Prostate gland (tissue), 2 donors: ENCODE results near the gene SERPINA4. TPM values are rescaled to one million over a fixed set of nuclear protein-coding genes. Genes with fewer than 3 reads are reported as not detected.

ENCODE experiments used
- DNase-seq: peaks from one replicate; pipeline ENCODE4 v3.0.0-alpha.2; 2019; ENCODE audit warnings: low spot score
- H3K27ac ChIP-seq, 2 donors: fragments of 200-600 bp; sonication (generic); 2 replicates each; pipeline ENCODE4 v1.5.1; 2017 to 2019
- H3K27me3 ChIP-seq: fragments of 200-600 bp; sonication (generic); replicated peaks from 2 replicates; pipeline ENCODE4 v1.5.1; 2019; ENCODE audit not compliant: insufficient read depth
- H3K36me3 ChIP-seq, 2 donors: fragments of 200-600 bp; sonication (generic); 1 replicate in 1 of 2; 2 replicates in 1 of 2; pipeline versions ENCODE4 v1.5.1 to v1.8.1; 2017 to 2019
- H3K4me1 ChIP-seq: fragments of 200-600 bp; sonication (generic); replicated peaks from 2 replicates; pipeline ENCODE4 v1.5.1; 2019
- H3K4me3 ChIP-seq, 2 donors: fragments of 200-600 bp; sonication (generic); 2 replicates each; pipeline ENCODE4 v1.5.1; 2017 to 2019
- H3K9me3 ChIP-seq: fragments of 200-600 bp; sonication (generic); 2 replicates; pipeline ENCODE4 v1.5.1; 2017
- POLR2A ChIP-seq: fragments of 450-650 bp; IDR thresholded peaks from one replicate; pipeline ENCODE4 v1.6.1; 2016; ENCODE audit warnings: antibody characterized with exemption, mild to moderate bottlenecking
- POLR2AphosphoS5 ChIP-seq: sonication (generic); formaldehyde crosslinking; IDR thresholded peaks from one replicate; pipeline ENCODE4 v1.6.1; 2017; ENCODE audit warnings: antibody characterized with exemption
- WGBS: methylation state at CpG from one replicate; pipeline ENCODE4 v1.1.5; 2018; 5-methylcytosine and 5-hydroxymethylcytosine counted together
- intact Hi-C: fragments of 100-400 bp; cut with DNase I; formaldehyde crosslinking; loops from one replicate; pipeline ENCODE4 v1.14.2; 2022
- total RNA-seq, 2 donors: library from RNA; depleted of rRNA; stranded (reverse); fragments of >200 nt; gene quantifications; one replicate each; pipeline ENCODE4 v1.1.0, GENCODE V29; 2016
- TF ChIP-seq, protein P1 (sequence below), 4 experiments: fragments of 200-600 bp in 2 of 4; fragments of 450-650 bp in 2 of 4; sonication (generic) in 2 of 4; IDR thresholded peaks; 1 replicate in 3 of 4; 2 replicates in 1 of 4; pipeline ENCODE4 v1.5.1; 2016 to 2019; ENCODE audit warnings: antibody characterized with exemption in 4 of 4, mild to moderate bottlenecking in 2 of 4, moderate library complexity in 2 of 4

The SERPINA4 gene
- total RNA-seq, 2 donors from 2014 or later: 2.2 TPM; not detected in 1

DNA sequence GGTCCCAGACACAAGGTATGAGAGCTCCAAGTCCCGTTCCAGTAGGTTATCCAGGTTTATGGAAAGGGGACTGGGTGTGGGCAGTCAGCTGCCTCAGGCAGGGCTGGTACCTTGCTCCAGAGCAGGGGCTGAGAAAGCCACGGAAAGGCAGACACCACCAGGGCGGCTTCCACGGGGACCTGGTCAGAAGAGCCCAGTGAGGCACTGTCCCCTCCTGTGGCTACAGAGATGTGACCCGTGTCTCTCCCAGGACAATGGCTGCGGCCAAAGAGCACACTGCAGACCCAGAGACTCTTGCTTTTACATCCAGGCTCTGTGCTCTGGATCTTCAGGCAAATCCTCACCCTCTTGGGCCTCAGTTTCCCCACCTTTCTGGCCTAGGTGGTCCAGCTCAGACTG, 8.8 kb downstream of the SERPINA4 start:
- Histone ChIP-seq H3K4me3 (no peak overlapping the region), H3K9me3 (no peaks in the 10 kb centered on the region), H3K27ac (no peak overlapping the region), H3K36me3 (no peaks in the 10 kb centered on the region), H3K27me3 (no peaks in the 10 kb centered on the region), H3K4me1 (no peaks in the 10 kb centered on the region)
- intact Hi-C loops: no loop called here
- no peak for DNase-seq
- no peak for TF ChIP-seq POLR2A
- no peak for TF ChIP-seq POLR2AphosphoS5
- TF ChIP-seq, protein P1, sequence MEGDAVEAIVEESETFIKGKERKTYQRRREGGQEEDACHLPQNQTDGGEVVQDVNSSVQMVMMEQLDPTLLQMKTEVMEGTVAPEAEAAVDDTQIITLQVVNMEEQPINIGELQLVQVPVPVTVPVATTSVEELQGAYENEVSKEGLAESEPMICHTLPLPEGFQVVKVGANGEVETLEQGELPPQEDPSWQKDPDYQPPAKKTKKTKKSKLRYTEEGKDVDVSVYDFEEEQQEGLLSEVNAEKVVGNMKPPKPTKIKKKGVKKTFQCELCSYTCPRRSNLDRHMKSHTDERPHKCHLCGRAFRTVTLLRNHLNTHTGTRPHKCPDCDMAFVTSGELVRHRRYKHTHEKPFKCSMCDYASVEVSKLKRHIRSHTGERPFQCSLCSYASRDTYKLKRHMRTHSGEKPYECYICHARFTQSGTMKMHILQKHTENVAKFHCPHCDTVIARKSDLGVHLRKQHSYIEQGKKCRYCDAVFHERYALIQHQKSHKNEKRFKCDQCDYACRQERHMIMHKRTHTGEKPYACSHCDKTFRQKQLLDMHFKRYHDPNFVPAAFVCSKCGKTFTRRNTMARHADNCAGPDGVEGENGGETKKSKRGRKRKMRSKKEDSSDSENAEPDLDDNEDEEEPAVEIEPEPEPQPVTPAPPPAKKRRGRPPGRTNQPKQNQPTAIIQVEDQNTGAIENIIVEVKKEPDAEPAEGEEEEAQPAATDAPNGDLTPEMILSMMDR (IDR thresholded peaks at IDR 0.05): no peak
- WGBS: 89% methylated on average over 6 of the region's 6 CpGs

- no peak overlapping the region for H3K27ac ChIP-seq
- DNase-seq: no peak
Measured at GRCh38 chr14:94570440-94570839, 9.2 kb downstream of the SERPINA4 start.

GRCh38 chr14:94571395-94571794, 10.2 kb downstream of the SERPINA4 start:
- TF ChIP-seq POLR2A: no peak
- TF ChIP-seq POLR2AphosphoS5: no peak
- TF ChIP-seq, protein P1 (IDR thresholded peaks at IDR 0.05): no peak
- intact Hi-C loops: no loop called here
- H3K4me3 ChIP-seq: no peak overlapping the region

More at GRCh38 chr14:94570440-94570839, 9.2 kb downstream of the SERPINA4 start:
- Histone ChIP-seq H3K4me1 (no peaks in the 10 kb centered on the region), H3K9me3 (no peaks in the 10 kb centered on the region), H3K36me3 (no peaks in the 10 kb centered on the region), H3K27me3 (no peaks in the 10 kb centered on the region), H3K4me3 (no peak overlapping the region)
- WGBS: 65% methylated on average over 9 of the region's 9 CpGs
- intact Hi-C loops: no loop called here
- TF ChIP-seq, protein P1 (IDR thresholded peaks at IDR 0.05): no peak
- TF ChIP-seq POLR2AphosphoS5 (no peak), POLR2A (no peak)

DNA sequence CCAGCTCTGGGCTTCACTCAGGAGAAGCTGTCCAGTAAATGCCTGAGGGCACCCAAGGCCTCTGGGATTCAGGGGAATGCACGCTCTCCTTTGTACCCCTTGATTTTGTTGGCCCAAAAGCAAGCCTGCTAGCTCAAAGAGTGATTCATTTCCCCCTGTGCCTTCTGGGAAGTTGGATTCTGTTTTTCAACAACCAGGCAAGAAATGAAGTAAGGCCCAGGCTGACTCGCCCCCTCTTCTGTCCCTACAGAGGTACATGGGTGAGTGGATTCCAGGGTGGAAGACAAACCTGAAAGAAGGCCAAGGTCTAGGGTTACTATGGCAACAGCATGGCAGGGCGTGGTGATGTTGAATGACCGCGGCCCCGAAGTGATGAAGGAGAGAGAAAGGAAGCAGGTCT, 10.7 kb downstream of the SERPINA4 start:
- no peak for TF ChIP-seq POLR2A
- TF ChIP-seq POLR2AphosphoS5: no peak
- TF ChIP-seq, protein P1 (IDR thresholded peaks at IDR 0.05): no peak
- Histone ChIP-seq H3K36me3 (no peaks in the 10 kb centered on the region), H3K4me3 (no peak overlapping the region), H3K9me3 (no peaks in the 10 kb centered on the region), H3K27ac (no peak overlapping the region), H3K4me1 (no peaks in the 10 kb centered on the region), H3K27me3 (no peaks in the 10 kb centered on the region)
- no peak for DNase-seq
- 81% methylated on average over 6 of the region's 6 CpGs for WGBS
- intact Hi-C loops: no loop called here

More at GRCh38 chr14:94571395-94571794, 10.2 kb downstream of the SERPINA4 start:
- Histone ChIP-seq H3K4me1 (no peaks in the 10 kb centered on the region), H3K27ac (no peak overlapping the region), H3K27me3 (no peaks in the 10 kb centered on the region), H3K36me3 (no peaks in the 10 kb centered on the region), H3K9me3 (no peaks in the 10 kb centered on the region)
- WGBS: 69% methylated on average over 7 of the region's 7 CpGs
- DNase-seq: no peak

GRCh38 chr14:94572637-94573303, 11.5 kb downstream of the SERPINA4 start:
- no peak for DNase-seq
- no peak for TF ChIP-seq POLR2AphosphoS5
- TF ChIP-seq, protein P1 (IDR thresholded peaks at IDR 0.05): no peak
- no peak for TF ChIP-seq POLR2A
- H3K36me3 ChIP-seq: no peaks in the 10 kb centered on the region
- no peaks in the 10 kb centered on the region for H3K9me3 ChIP-seq
- intact Hi-C loops: no loop called here
- no peaks in the 10 kb centered on the region for H3K27me3 ChIP-seq
- H3K4me1 ChIP-seq: no peaks in the 10 kb centered on the region
- H3K4me3 ChIP-seq: no peak overlapping the region
- H3K27ac ChIP-seq: no peak overlapping the region
- 81% methylated on average over 7 of the region's 7 CpGs for WGBS
